Loucy (cell line): ENCODE measurements around the gene VPS51.

Source experiments
- H2AFZ ChIP-seq: fragments of 200-600 bp; sonication (generic); 2 replicates; pipeline ENCODE4 v1.6.0; 2016; ENCODE audit warnings: antibody characterized with exemption, mild to moderate bottlenecking, low read length, moderate library complexity
- H3F3A ChIP-seq: fragments of 200-600 bp; 2 replicates; pipeline ENCODE4 v1.6.0; 2016; ENCODE audit warnings: antibody characterized with exemption, low read depth, mild to moderate bottlenecking
- H3K27me3 ChIP-seq: fragments of 200-600 bp; sonication (generic); 2 replicates; pipeline ENCODE4 v1.6.1; 2014; ENCODE audit warnings: low read length, mild to moderate bottlenecking; ENCODE audit not compliant: insufficient read depth, poor library complexity, severe bottlenecking
- H3K36me3 ChIP-seq: fragments of 200-600 bp; sonication (generic); 2 replicates; pipeline ENCODE4 v1.6.1; 2016; ENCODE audit warnings: low read length; ENCODE audit not compliant: insufficient read depth
- H3K4me1 ChIP-seq: fragments of 200-600 bp; sonication (generic); 2 replicates; pipeline ENCODE4 v1.5.1; 2014; ENCODE audit warnings: low read length, mild to moderate bottlenecking; ENCODE audit not compliant: insufficient read depth, poor library complexity, severe bottlenecking
- H3K4me2 ChIP-seq: fragments of 200-600 bp; sonication (generic); 2 replicates; pipeline ENCODE4 v1.6.0; 2014; ENCODE audit warnings: antibody characterized with exemption, low read length, low read depth, mild to moderate bottlenecking; ENCODE audit not compliant: poor library complexity, severe bottlenecking
- H3K4me3 ChIP-seq: fragments of 200-600 bp; sonication (generic); 2 replicates; pipeline ENCODE4 v1.5.1; 2014; ENCODE audit warnings: low read length, mild to moderate bottlenecking, mixed read lengths; ENCODE audit not compliant: poor library complexity, severe bottlenecking
- H3K79me2 ChIP-seq: fragments of 200-600 bp; sonication (generic); 2 replicates; pipeline ENCODE4 v1.6.1; 2014; ENCODE audit warnings: low read length; ENCODE audit not compliant: insufficient read depth
- H3K9ac ChIP-seq: fragments of 200-600 bp; sonication (generic); 2 replicates; pipeline ENCODE4 v1.6.0; 2014; ENCODE audit warnings: mild to moderate bottlenecking, low read depth, low read length, moderate library complexity; ENCODE audit not compliant: poor library complexity, severe bottlenecking
- H3K9me2 ChIP-seq: fragments of 200-600 bp; sonication (generic); replicated peaks from 2 replicates; pipeline ENCODE4 v1.6.1; 2016; ENCODE audit warnings: low read depth, low read length, mixed read lengths
- H3K9me3 ChIP-seq: fragments of 200-600 bp; sonication (generic); 2 replicates; pipeline ENCODE4 v1.6.1; 2014; ENCODE audit warnings: mild to moderate bottlenecking, antibody characterized with exemption, low read length, low read depth; ENCODE audit not compliant: insufficient read depth
- H4K20me1 ChIP-seq: fragments of 200-600 bp; sonication (generic); 2 replicates; pipeline ENCODE4 v1.6.0; 2014; ENCODE audit warnings: antibody characterized with exemption, low read length, mild to moderate bottlenecking; ENCODE audit not compliant: insufficient read depth, poor library complexity, severe bottlenecking
- CTCF ChIP-seq: fragments of 200-600 bp; sonication (generic); conservative IDR thresholded peaks from 2 replicates; pipeline ENCODE4 v1.5.1; 2014; ENCODE audit warnings: mild to moderate bottlenecking, antibody characterized with exemption, low read length
- EZH2phosphoT487 ChIP-seq: fragments of 200-600 bp; IDR thresholded peaks from 2 replicates; pipeline ENCODE4 v1.6.1; 2018; ENCODE audit warnings: antibody characterized with exemption, mild to moderate bottlenecking, moderate library complexity, borderline replicate concordance

The VPS51 gene

GRCh38 chr11:65102142-65103095, 6.4 kb downstream of the VPS51 start:
- no peaks in the 10 kb centered on the region for H3F3A ChIP-seq
- H3K36me3 ChIP-seq, result no peaks in the 10 kb centered on the region
- peaks cover 2% of the 10 kb centered on the region for H4K20me1 ChIP-seq
- no peaks in the 10 kb centered on the region for H3K27me3 ChIP-seq
- no peak overlapping the region for H3K4me3 ChIP-seq
- no peak overlapping the region for H2AFZ ChIP-seq
- peaks cover 14% of the 10 kb centered on the region for H3K4me1 ChIP-seq
- H3K79me2 ChIP-seq, result peaks cover 40% of the 10 kb centered on the region
- H3K9me2 ChIP-seq, result no peaks in the 10 kb centered on the region
- no peak overlapping the region for H3K4me2 ChIP-seq
- TF ChIP-seq CTCF (no peak), EZH2phosphoT487 (no peak)
- H3K9me3 ChIP-seq, result no peaks in the 10 kb centered on the region
- no peak overlapping the region for H3K9ac ChIP-seq

DNA sequence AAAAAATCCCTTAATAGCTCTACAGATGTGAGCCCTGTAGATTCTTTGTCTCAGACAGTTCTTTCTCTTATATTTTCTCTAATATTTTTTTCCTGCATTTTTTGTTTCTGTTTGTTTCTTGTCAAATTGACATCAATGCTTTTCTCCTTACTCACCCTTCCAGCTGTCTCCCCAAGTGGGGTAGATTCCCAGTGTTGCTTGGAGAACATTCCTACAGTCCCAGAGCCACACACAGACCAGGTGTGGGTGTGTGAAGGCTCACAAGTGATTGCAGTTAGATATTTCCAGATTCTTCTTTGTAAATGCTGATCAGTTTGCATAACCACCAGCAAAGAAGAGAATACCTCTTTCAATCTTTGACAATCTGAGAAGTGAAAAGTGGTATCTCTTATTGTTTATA, 7.5 kb downstream of the VPS51 start:
- Histone ChIP-seq H3K4me3 (no peak overlapping the region), H3F3A (no peaks in the 10 kb centered on the region), H3K36me3 (no peaks in the 10 kb centered on the region; the same call in 1 of the 2 replicates), H3K4me2 (no peak overlapping the region), H2AFZ (no peak overlapping the region), H3K9me2 (no peaks in the 10 kb centered on the region), H4K20me1 (no peaks in the 10 kb centered on the region), H3K79me2 (peaks cover 29% of the 10 kb centered on the region), H3K9me3 (no peaks in the 10 kb centered on the region), H3K9ac (no peak overlapping the region), H3K27me3 (no peaks in the 10 kb centered on the region), H3K4me1 (peaks cover 6% of the 10 kb centered on the region)
- TF ChIP-seq CTCF (no peak), EZH2phosphoT487 (no peak)

DNA sequence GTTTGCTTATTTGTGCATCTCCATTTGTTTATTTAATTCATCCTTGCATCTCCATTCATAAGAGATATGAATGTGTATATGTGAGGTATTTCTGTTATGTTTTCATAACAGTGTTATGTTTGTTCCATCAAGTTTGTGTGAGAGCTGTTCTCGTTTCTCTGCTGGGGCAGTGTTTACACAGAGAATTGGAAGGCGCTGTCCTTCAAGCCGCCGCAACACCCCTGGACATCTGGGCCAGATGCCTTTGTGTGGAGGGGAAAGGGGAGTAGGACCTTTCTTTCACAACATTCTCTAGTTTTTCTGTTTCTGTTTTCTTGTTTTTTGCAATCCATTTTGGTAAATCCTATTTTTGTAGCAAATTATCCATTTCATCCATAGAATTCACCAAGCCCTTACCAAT, 8.6 kb downstream of the VPS51 start:
- no peaks in the 10 kb centered on the region for H3K9me3 ChIP-seq
- peaks cover 4% of the 10 kb centered on the region for H3K4me1 ChIP-seq
- H3K4me3 ChIP-seq, result no peak overlapping the region
- no peaks in the 10 kb centered on the region for H4K20me1 ChIP-seq
- H3K9ac ChIP-seq, result no peak overlapping the region
- TF ChIP-seq CTCF (no peak), EZH2phosphoT487 (no peak)
- H3K9me2 ChIP-seq, result no peaks in the 10 kb centered on the region
- no peak overlapping the region for H3K4me2 ChIP-seq
- H3K79me2 ChIP-seq, result peaks cover 18% of the 10 kb centered on the region; the same call in 1 of the 2 replicates
- H3K36me3 ChIP-seq, result peaks cover 11% of the 10 kb centered on the region; the same call in 1 of the 2 replicates
- no peak overlapping the region for H2AFZ ChIP-seq
- H3F3A ChIP-seq, result no peaks in the 10 kb centered on the region
- H3K27me3 ChIP-seq, result no peaks in the 10 kb centered on the region
